IMR-90 (cell line): ENCODE results near the gene CNTLN. TPM values are rescaled to one million over a fixed set of nuclear protein-coding genes. Genes with fewer than 3 reads are reported as not detected.

Source experiments
- ATAC-seq: fragments of 200-7000 bp; cut with Tn5 transposase; 2 replicates; pipeline ENCODE4 v1.9.1; 2020; ENCODE audit warnings: low read depth, mild to moderate bottlenecking, moderate library complexity
- BruUV-seq: library from RNA; stranded (reverse); fragments of 400-500 nt; replicated peaks from 2 replicates; lab custom pipeline; 2021; lab: Mats Ljungman, UMichigan
- CTCF ChIA-PET: fragments of 300-600 bp; formaldehyde crosslinking; extraction: SDS; loops from one replicate; lab custom pipeline; 2021; ENCODE audit warnings: antibody characterized with exemption; lab: Yijun Ruan, JAX
- POLR2A ChIA-PET: fragments of 300-600 bp; sonication (Branson Sonifier 250); formaldehyde crosslinking; loops from one replicate; lab custom pipeline; 2022; ENCODE audit warnings: antibody characterized with exemption; ENCODE audit not compliant: unreplicated experiment; lab: Charles Lee
- DNase-seq: peaks from one replicate; pipeline ENCODE4 v3.0.0; 2013
- H2AFZ ChIP-seq: replicated peaks from 2 replicates; pipeline ENCODE3; 2013; ENCODE audit warnings: low read length, mild to moderate bottlenecking; ENCODE audit not compliant: poor library complexity
- H2AK5ac ChIP-seq: 2 replicates; pipeline ENCODE4 v1.6.1; 2013; ENCODE audit warnings: low read depth, low read length, inconsistent platforms
- H2AK9ac ChIP-seq: replicated peaks from 2 replicates; pipeline ENCODE3; 2013; ENCODE audit warnings: mild to moderate bottlenecking, low read depth, low read length, moderate library complexity; ENCODE audit not compliant: poor library complexity
- H2BK120ac ChIP-seq: 2 replicates; pipeline ENCODE4 v1.6.1; 2013; ENCODE audit warnings: low read depth, low read length, inconsistent platforms
- H2BK15ac ChIP-seq: 3 replicates; pipeline ENCODE4 v1.6.1; 2013; ENCODE audit warnings: low read depth, low read length, inconsistent platforms
- H2BK20ac ChIP-seq: 2 replicates; pipeline ENCODE4 v1.6.1; 2013; ENCODE audit warnings: low read depth, mild to moderate bottlenecking, inconsistent platforms, low read length, moderate library complexity
- H2BK5ac ChIP-seq: 2 replicates; pipeline ENCODE4 v1.6.1; 2013; ENCODE audit warnings: mild to moderate bottlenecking, low read depth, low read length, inconsistent platforms; ENCODE audit not compliant: poor library complexity, severe bottlenecking
- H3K14ac ChIP-seq: replicated peaks from 2 replicates; pipeline ENCODE4 v1.6.1; 2013; ENCODE audit warnings: low read depth, low read length, inconsistent platforms
- H3K18ac ChIP-seq: 2 replicates; pipeline ENCODE4 v1.6.1; 2013; ENCODE audit warnings: low read depth, low read length, control low read depth
- H3K23ac ChIP-seq: 2 replicates; pipeline ENCODE4 v1.6.1; 2013; ENCODE audit warnings: low read depth, low read length, inconsistent platforms
- H3K27ac ChIP-seq: 2 replicates; pipeline ENCODE4 v1.5.1; 2013; ENCODE audit warnings: mild to moderate bottlenecking, control low read depth, low read length; ENCODE audit not compliant: insufficient read depth
- H3K27me3 ChIP-seq: 2 replicates; pipeline ENCODE4 v1.6.1; 2013; ENCODE audit warnings: low read length; ENCODE audit not compliant: control insufficient read depth, insufficient read depth
- H3K36me3 ChIP-seq: 2 replicates; pipeline ENCODE4 v1.6.1; 2013; ENCODE audit warnings: low read length, mixed read lengths; ENCODE audit not compliant: control insufficient read depth, insufficient read depth
- H3K4ac ChIP-seq: 2 replicates; pipeline ENCODE4 v1.6.1; 2013; ENCODE audit warnings: low read depth, low read length, inconsistent platforms
- H3K4me1 ChIP-seq: 2 replicates; pipeline ENCODE4 v1.6.1; 2013; ENCODE audit warnings: low read length, mixed read lengths; ENCODE audit not compliant: control insufficient read depth, insufficient read depth
- H3K4me2 ChIP-seq: 2 replicates; pipeline ENCODE4 v1.6.1; 2013; ENCODE audit warnings: low read depth, mild to moderate bottlenecking, control low read depth, low read length, moderate library complexity
- H3K4me3 ChIP-seq: 2 replicates; pipeline ENCODE4 v1.5.1; 2013; ENCODE audit warnings: low read depth, mild to moderate bottlenecking, control low read depth, low read length, moderate library complexity; ENCODE audit not compliant: insufficient read depth
- H3K56ac ChIP-seq: 2 replicates; pipeline ENCODE4 v1.6.1; 2013; ENCODE audit warnings: low read length, inconsistent platforms; ENCODE audit not compliant: insufficient read depth; ENCODE audit errors: extremely low read depth
- H3K79me1 ChIP-seq, 2 experiments: 2 replicates each; pipeline ENCODE4 v1.6.1; 2013; ENCODE audit warnings: low read length in 2 of 2, inconsistent platforms in 1 of 2, low read depth in 1 of 2
- H3K9ac ChIP-seq: 2 replicates; pipeline ENCODE4 v1.6.1; 2013; ENCODE audit warnings: low read depth, low read length, control low read depth
- H3K9me1 ChIP-seq: 2 replicates; pipeline ENCODE4 v1.6.1; 2013; ENCODE audit warnings: low read length, inconsistent platforms; ENCODE audit not compliant: insufficient read depth
- H3K9me3 ChIP-seq: 2 replicates; pipeline ENCODE4 v1.6.1; 2013; ENCODE audit warnings: low read length; ENCODE audit not compliant: control insufficient read depth, insufficient read depth
- H4K20me1 ChIP-seq: 2 replicates; pipeline ENCODE4 v1.6.1; 2013; ENCODE audit warnings: low read length, inconsistent platforms; ENCODE audit not compliant: insufficient read depth
- H4K5ac ChIP-seq: 2 replicates; pipeline ENCODE4 v1.6.1; 2013; ENCODE audit warnings: mild to moderate bottlenecking, low read depth, low read length, control low read depth
- H4K8ac ChIP-seq, 2 experiments: 2 replicates each; pipeline ENCODE4 v1.6.1; 2013; ENCODE audit warnings: low read depth in 2 of 2, low read length in 2 of 2, control low read depth in 1 of 2, inconsistent platforms in 1 of 2
- H4K91ac ChIP-seq: 2 replicates; pipeline ENCODE4 v1.6.1; 2013; ENCODE audit warnings: low read depth, low read length, inconsistent platforms; ENCODE audit not compliant: insufficient read depth
- BHLHE40 ChIP-seq: fragments of 150-350 bp; IDR thresholded peaks from 2 replicates; pipeline ENCODE4 v1.6.1; 2016; ENCODE audit warnings: mild to moderate bottlenecking, low read depth, low read length
- CEBPB ChIP-seq: IDR thresholded peaks from 2 replicates; pipeline ENCODE4 v1.6.1; 2012; ENCODE audit warnings: low read depth, low read length, improper control_type of control experiment
- CTCF ChIP-seq: conservative IDR thresholded peaks from 2 replicates; pipeline ENCODE4 v1.5.1; 2012; ENCODE audit warnings: mild to moderate bottlenecking, low read depth, low read length, improper control_type of control experiment
- ELK1 ChIP-seq: fragments of 150-350 bp; IDR thresholded peaks from 2 replicates; pipeline ENCODE4 v1.6.1; 2016; ENCODE audit warnings: low read depth, mild to moderate bottlenecking, low read length, moderate library complexity, borderline replicate concordance
- FOS ChIP-seq: fragments of 150-350 bp; IDR thresholded peaks from 2 replicates; pipeline ENCODE4 v1.6.1; 2016; ENCODE audit warnings: low read depth, low read length
- MAFK ChIP-seq: IDR thresholded peaks from 2 replicates; pipeline ENCODE4 v1.6.1; 2012; ENCODE audit warnings: low read depth, low read length, improper control_type of control experiment
- MAZ ChIP-seq: IDR thresholded peaks from 2 replicates; pipeline ENCODE4 v1.6.1; 2012; ENCODE audit warnings: low read depth, mild to moderate bottlenecking, low read length, improper control_type of control experiment, moderate library complexity, borderline replicate concordance
- MXI1 ChIP-seq: IDR thresholded peaks from 2 replicates; pipeline ENCODE4 v1.6.1; 2012; ENCODE audit warnings: low read depth, mild to moderate bottlenecking, low read length, moderate library complexity, borderline replicate concordance
- RAD21 ChIP-seq: IDR thresholded peaks from 2 replicates; pipeline ENCODE4 v1.6.1; 2012; ENCODE audit warnings: low read length, improper control_type of control experiment
- SMC3 ChIP-seq: fragments of 150-350 bp; IDR thresholded peaks from 2 replicates; pipeline ENCODE4 v1.6.1; 2016; ENCODE audit warnings: low read depth, mild to moderate bottlenecking, antibody characterized with exemption, low read length, moderate library complexity
- USF2 ChIP-seq: fragments of 150-350 bp; IDR thresholded peaks from 2 replicates; pipeline ENCODE4 v1.6.1; 2017; ENCODE audit warnings: mild to moderate bottlenecking, antibody characterized with exemption, low read length, low read depth
- WGBS, 2 experiments: methylation state at CpG; one replicate each; pipeline versions ENCODE4 v1.1.5 to v1.1.7; 2013; ENCODE audit warnings: missing lambda C conversion rate in 2 of 2; ENCODE audit not compliant: insufficient read length in 1 of 2; ENCODE audit errors: extremely low coverage in 2 of 2; 5-methylcytosine and 5-hydroxymethylcytosine counted together
- dilution Hi-C: fragments of 300-500 bp; cut with HindIII; formaldehyde crosslinking; loops from one replicate; pipeline ENCODE4 v1.14.3; 2018; ENCODE audit warnings: low sequenced_read_pairs; ENCODE audit not compliant: unreplicated experiment
- in situ Hi-C: fragments of 300-500 bp; cut with MboI; formaldehyde crosslinking; loops from 3 replicates; pipeline ENCODE4 v1.14.3; 2019; ENCODE audit warnings: low sequenced_read_pairs, inconsistent platforms, mixed read lengths
- intact Hi-C: fragments of 100-400 bp; cut with micrococcal nuclease; formaldehyde crosslinking; loops from 2 replicates; pipeline ENCODE4 v1.10.0; 2022
- polyA plus RNA-seq, 3 experiments: library from polyadenylated mRNA; depleted of rRNA; stranded (reverse); fragments of >200 nt; gene quantifications; 2 replicates each; pipeline ENCODE4 v1.2.3, GENCODE V29; 2012; ENCODE audit warnings: low replicate concordance in 1 of 3
- total RNA-seq: library from RNA; depleted of rRNA; stranded (reverse); fragments of >200 nt; gene quantifications from 2 replicates; pipeline ENCODE4 v1.2.3, GENCODE V29; 2012

Gene CNTLN
- total and polyA plus RNA-seq, 2 of the 4 experiments (the other 2 are of a cell fraction), result 3.8 to 5.9 TPM

GRCh38 chr9:17453751-17454150 lies 318.9 kb downstream of the CNTLN start:
- dilution Hi-C loops, result no loop called here
- in situ Hi-C loops, result loop anchor here (25.0 kb wide), 3 partner anchors 341 to 966 kb away; no protein-coding TSS in a partner anchor

More at GRCh38 chr9:17453751-17454150, 318.9 kb downstream of the CNTLN start:
- H3K9ac ChIP-seq, result no peak overlapping the region
- no peak overlapping the region for H2AK5ac ChIP-seq
- H2BK15ac ChIP-seq, result no peak overlapping the region
- no peak overlapping the region for H3K18ac ChIP-seq
- H3K4ac ChIP-seq, result no peak overlapping the region
- no peaks in the 10 kb centered on the region for H3K4me1 ChIP-seq
- DNase-seq, result no peak
- H3K27me3 ChIP-seq, result no peaks in the 10 kb centered on the region
- ChIA-PET CTCF (no interaction called here), POLR2A (no interaction called here)
- H3K9me1 ChIP-seq, result no peaks in the 10 kb centered on the region
- no peak overlapping the region for H4K8ac ChIP-seq
- H3K4me2 ChIP-seq, result no peak overlapping the region
- TF ChIP-seq MXI1, result no peak
- no peak for TF ChIP-seq CEBPB
- TF ChIP-seq USF2, result no peak
- TF ChIP-seq SMC3, result no peak
- TF ChIP-seq MAZ, result no peak
- no peak for TF ChIP-seq MAFK
- no peak for TF ChIP-seq FOS
- TF ChIP-seq BHLHE40, result no peak
- TF ChIP-seq RAD21, result no peak
- no peak for TF ChIP-seq ELK1
- TF ChIP-seq CTCF, result no peak
- no peak overlapping the region for H3K23ac ChIP-seq
- H4K20me1 ChIP-seq, result no peaks in the 10 kb centered on the region
- no peak overlapping the region for H4K5ac ChIP-seq
- ATAC-seq, result no peak
- H3K79me1 ChIP-seq, result no peaks in the 10 kb centered on the region
- H3K27ac ChIP-seq, result no peak overlapping the region
- H2AK9ac ChIP-seq, result no peak overlapping the region
- H2BK5ac ChIP-seq, result no peak overlapping the region
- no peak overlapping the region for H3K56ac ChIP-seq
- H3K9me3 ChIP-seq, result no peaks in the 10 kb centered on the region
- H3K4me3 ChIP-seq, result no peak overlapping the region
- H2BK20ac ChIP-seq, result no peak overlapping the region
- H2BK120ac ChIP-seq, result no peak overlapping the region
- H4K91ac ChIP-seq, result no peak overlapping the region
- 90% methylated on average over 2 of the region's 5 CpGs; no CpG with 5 or more reads in 1 of the 2 experiments for WGBS, 2 experiments
- intact Hi-C loops, result no loop called here
- no peaks in the 10 kb centered on the region for H3K36me3 ChIP-seq
- no TSS peak for BruUV-seq
- no peak overlapping the region for H2AFZ ChIP-seq
- H3K14ac ChIP-seq, result no peak overlapping the region
